K562 (cell line): ENCODE results near the gene LY6G6D. TPM values are rescaled to one million over a fixed set of nuclear protein-coding genes. Genes with fewer than 3 reads are reported as not detected.

Experiments used
- ATAC-seq: fragments of 200-7000 bp; cut with Tn5 transposase; 3 replicates; pipeline ENCODE4 v1.9.1; 2020; ENCODE audit warnings: moderate library complexity
- BruUV-seq: library from RNA; stranded (reverse); fragments of 400-500 nt; replicated peaks from 2 replicates; lab custom pipeline; 2021; lab: Mats Ljungman, UMichigan
- CTCF ChIA-PET: fragments of 300-600 bp; formaldehyde crosslinking; extraction: SDS; loops from one replicate; lab custom pipeline; 2021; ENCODE audit warnings: low intra/inter-chr PET ratio; lab: Yijun Ruan, JAX
- POLR2A ChIA-PET: fragments of 300-600, 350-650 bp; sonication (Branson Sonifier 250); formaldehyde crosslinking; extraction: SDS; loops from one replicate; lab custom pipeline; 2021; ENCODE audit warnings: antibody characterized with exemption, inconsistent platforms; lab: Yijun Ruan, JAX
- DNase-seq, 4 experiments: peaks; one replicate each; pipeline versions ENCODE4 v3.0.0 to v3.0.0-alpha.2; 2011 to 2018; ENCODE audit warnings: low spot score in 3 of 4, mixed read lengths in 3 of 4; ENCODE audit errors: extremely low read depth in 1 of 4
- FAIRE-seq: peaks from 2 replicates; lab custom pipeline; 2011; peaks lifted over from hg19 to GRCh38; lab: Jason Lieb, UNC
- H2AFZ ChIP-seq: 2 replicates; pipeline ENCODE4 v1.6.0; 2011; ENCODE audit warnings: low read depth, low read length, control low read depth, inconsistent platforms
- H3K27ac ChIP-seq: fragments of 200-600 bp; 3 replicates; pipeline ENCODE4 v1.8.0; 2011; ENCODE audit warnings: low read depth, mild to moderate bottlenecking, control low read depth, inconsistent platforms, low read length, moderate library complexity, mixed read lengths; ENCODE audit errors: extremely low read depth
- H3K27me3 ChIP-seq, 2 experiments: fragments of 300-600 bp in 1 of 2; 2 replicates in 1 of 2; 3 replicates in 1 of 2; pipeline versions ENCODE4 v1.6.0 to v1.8.0; 2011; ENCODE audit warnings: inconsistent platforms in 2 of 2, low read length in 2 of 2, mild to moderate bottlenecking in 1 of 2, mixed read lengths in 1 of 2, moderate library complexity in 1 of 2; ENCODE audit not compliant: control insufficient read depth in 2 of 2, insufficient read depth in 2 of 2
- H3K36me3 ChIP-seq: fragments of 300-600 bp; 3 replicates; pipeline ENCODE4 v1.8.0; 2011; ENCODE audit warnings: mild to moderate bottlenecking, low read length, inconsistent platforms; ENCODE audit not compliant: control insufficient read depth, insufficient read depth
- H3K4me1 ChIP-seq, 2 experiments: fragments of 200-600 bp in 1 of 2; replicated peaks in 1 of 2; 2 replicates in 1 of 2; 3 replicates in 1 of 2; pipeline versions ENCODE4 v1.5.1 to v1.8.0; 2011; ENCODE audit warnings: inconsistent platforms in 2 of 2, low read length in 2 of 2, mild to moderate bottlenecking in 1 of 2, mixed read lengths in 1 of 2, moderate library complexity in 1 of 2; ENCODE audit not compliant: control insufficient read depth in 2 of 2, insufficient read depth in 2 of 2
- H3K4me2 ChIP-seq: 2 replicates; pipeline ENCODE4 v1.6.1; 2011; ENCODE audit warnings: low read length, control low read depth, inconsistent platforms, mixed read lengths; ENCODE audit not compliant: insufficient read depth
- H3K4me3 ChIP-seq: fragments of 200-600 bp; sonication (generic), shearing (Covaris generic); 2 replicates; pipeline ENCODE4 v1.5.1; 2016; ENCODE audit warnings: control low read depth, inconsistent platforms
- H3K79me2 ChIP-seq: fragments of 200-600 bp; 3 replicates; pipeline ENCODE4 v1.8.0; 2011; ENCODE audit warnings: low read length, inconsistent platforms; ENCODE audit not compliant: control insufficient read depth, insufficient read depth
- H3K9ac ChIP-seq, 2 experiments: 2 replicates each; pipeline versions ENCODE4 v1.6.0 to v1.6.1; 2011; ENCODE audit warnings: low read depth in 2 of 2, low read length in 2 of 2, control low read depth in 1 of 2, inconsistent platforms in 1 of 2, mild to moderate bottlenecking in 1 of 2, mixed read lengths in 1 of 2; ENCODE audit not compliant: insufficient read depth in 1 of 2
- H3K9me1 ChIP-seq: one replicate; pipeline ENCODE4 v1.6.0; 2011; ENCODE audit warnings: inconsistent platforms, mild to moderate bottlenecking, low read length, moderate library complexity; ENCODE audit not compliant: control insufficient read depth, insufficient read depth
- H3K9me3 ChIP-seq: replicated peaks from 2 replicates; pipeline ENCODE4 v1.5.1; 2011; ENCODE audit warnings: low read depth, low read length, inconsistent platforms; ENCODE audit not compliant: control insufficient read depth, insufficient read depth
- H4K20me1 ChIP-seq: replicated peaks from 2 replicates; pipeline ENCODE4 v1.6.1; 2011; ENCODE audit warnings: low read length, inconsistent platforms, mixed read lengths; ENCODE audit not compliant: control insufficient read depth, insufficient read depth
- POLR2AphosphoS2 ChIP-seq: IDR thresholded peaks from 2 replicates; pipeline ENCODE4 v1.6.1; 2012; ENCODE audit warnings: low read length, improper control_type of control experiment
- TRIM28 ChIP-seq: fragments of 450-650 bp; IDR thresholded peaks from 2 replicates; pipeline ENCODE4 v1.6.1; 2017
- ZNF217 ChIP-seq: sonication (generic); formaldehyde crosslinking; IDR thresholded peaks from 2 replicates; pipeline ENCODE4 v1.8.0; 2022; ENCODE audit warnings: mild to moderate bottlenecking, missing genetic modification reagents
- ZNF239 ChIP-seq: fragments of 250-450 bp; sonication (Bioruptor Pico); IDR thresholded peaks from 2 replicates; pipeline ENCODE4 v1.4.0; 2020; ENCODE audit warnings: mild to moderate bottlenecking
- ZNF282 ChIP-seq: sonication (generic); formaldehyde crosslinking; IDR thresholded peaks from 2 replicates; pipeline ENCODE4 v1.8.1; 2023; ENCODE audit warnings: missing genetic modification reagents
- ZNF551 ChIP-seq: fragments of 250-450 bp; sonication (Bioruptor Pico); IDR thresholded peaks from 2 replicates; pipeline ENCODE4 v1.5.0; 2021; ENCODE audit warnings: mild to moderate bottlenecking, moderate library complexity
- ZNF584 ChIP-seq: fragments of 200-800 bp; sonication (Bioruptor generic); IDR thresholded peaks from 2 replicates; pipeline ENCODE4 v1.6.1; 2016; ENCODE audit warnings: low read depth, mild to moderate bottlenecking, missing genetic modification characterization, missing compliant biosample characterization
- WGBS: fragments of 100-300 bp; shearing (Covaris generic); methylation state at CpG from one replicate; pipeline ENCODE4 v1.1.6; 2016; ENCODE audit warnings: low coverage, mixed read lengths; ENCODE audit not compliant: insufficient coverage; ENCODE audit errors: missing lambda C conversion rate; 5-methylcytosine and 5-hydroxymethylcytosine counted together
- in situ Hi-C: fragments of 300-500 bp; cut with MboI; formaldehyde crosslinking; loops from 4 replicates; pipeline ENCODE4 v1.15.0; 2018; ENCODE audit warnings: inconsistent platforms, mixed read lengths
- intact Hi-C: fragments of 100-400 bp; cut with micrococcal nuclease; formaldehyde crosslinking; loops from 2 replicates; pipeline ENCODE4 v1.14.2; 2022
- polyA plus RNA-seq, 8 experiments: library from polyadenylated mRNA; depleted of rRNA in 4 of 8; stranded (reverse) in 5 of 8; unstranded in 3 of 8; fragments of >200 nt; fragmentation: Nextera tagmentation in 2 of 8; fragmentation: Illumina TruSeq in 1 of 8; extraction: Ambion mirVana in 2 of 8; extraction: Trizol in 1 of 8; gene quantifications; 2 replicates each; pipeline versions ENCODE4 v1.2.1 to v1.2.3, GENCODE V29; 2011 to 2014; ENCODE audit warnings: inconsistent platforms in 1 of 8, missing spikeins in 1 of 8
- total RNA-seq, 7 experiments: library from RNA; depleted of rRNA in 6 of 7; stranded (reverse); fragments of >200 nt in 6 of 7; fragmentation: Illumina TruSeq in 2 of 7; extraction: Trizol in 2 of 7; gene quantifications; 2 replicates each; pipeline versions ENCODE4 v1.2.1 to v1.2.3, GENCODE V29; 2011 to 2021; ENCODE audit warnings: low replicate concordance in 1 of 7
- TF ChIP-seq, protein P1 (sequence below), 3 experiments: IDR thresholded peaks in 2 of 3; conservative IDR thresholded peaks in 1 of 3; 2 replicates each; pipeline ENCODE4 v1.5.1; 2011 to 2012; ENCODE audit warnings: low read length in 3 of 3, mild to moderate bottlenecking in 3 of 3, control low read depth in 2 of 3, improper control_type of control experiment in 1 of 3, inconsistent platforms in 1 of 3, low read depth in 1 of 3, mixed read lengths in 1 of 3, moderate library complexity in 1 of 3; ENCODE audit not compliant: insufficient read depth in 2 of 3

Gene LY6G6D
- total and polyA plus RNA-seq, 9 of the 15 experiments (the other 6 are each of a cell fraction or from before 2014, with no cell fraction given) = 0.30 to 0.38 TPM; not detected in 7

DNA sequence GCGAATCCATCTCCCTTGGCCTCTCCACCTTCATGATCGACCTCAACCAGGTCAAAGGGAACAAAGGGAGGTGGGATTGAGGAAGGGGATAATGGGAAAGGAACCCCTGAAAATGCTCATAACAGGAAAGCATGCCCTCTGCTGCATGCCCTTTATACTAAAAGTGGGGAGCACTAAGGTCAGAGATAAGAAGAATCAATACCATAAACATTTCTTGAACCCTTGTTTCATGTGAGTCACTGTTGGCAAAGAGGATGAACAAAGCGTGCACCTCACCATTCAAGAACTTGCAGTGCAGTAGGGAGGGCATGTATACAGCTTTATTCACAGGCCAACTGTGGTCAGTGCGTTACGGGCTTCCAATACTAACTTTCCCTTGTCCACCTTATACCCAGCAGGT lies 45.6 kb downstream of the LY6G6D start:
- TF ChIP-seq POLR2AphosphoS2 (peak; percentile 57; the same call in 1 of the 2 replicates), TRIM28 (no peak), ZNF584 (CRISPR knock-in tag) (no peak), ZNF239 (CRISPR knock-in tag) (no peak), ZNF551 (CRISPR knock-in tag) (no peak), ZNF282 (CRISPR knock-in tag) (0 out of 2 replicates have a peak, but pooled peaks have one; percentile 55), ZNF217 (no peak)
- TF ChIP-seq, protein P1, sequence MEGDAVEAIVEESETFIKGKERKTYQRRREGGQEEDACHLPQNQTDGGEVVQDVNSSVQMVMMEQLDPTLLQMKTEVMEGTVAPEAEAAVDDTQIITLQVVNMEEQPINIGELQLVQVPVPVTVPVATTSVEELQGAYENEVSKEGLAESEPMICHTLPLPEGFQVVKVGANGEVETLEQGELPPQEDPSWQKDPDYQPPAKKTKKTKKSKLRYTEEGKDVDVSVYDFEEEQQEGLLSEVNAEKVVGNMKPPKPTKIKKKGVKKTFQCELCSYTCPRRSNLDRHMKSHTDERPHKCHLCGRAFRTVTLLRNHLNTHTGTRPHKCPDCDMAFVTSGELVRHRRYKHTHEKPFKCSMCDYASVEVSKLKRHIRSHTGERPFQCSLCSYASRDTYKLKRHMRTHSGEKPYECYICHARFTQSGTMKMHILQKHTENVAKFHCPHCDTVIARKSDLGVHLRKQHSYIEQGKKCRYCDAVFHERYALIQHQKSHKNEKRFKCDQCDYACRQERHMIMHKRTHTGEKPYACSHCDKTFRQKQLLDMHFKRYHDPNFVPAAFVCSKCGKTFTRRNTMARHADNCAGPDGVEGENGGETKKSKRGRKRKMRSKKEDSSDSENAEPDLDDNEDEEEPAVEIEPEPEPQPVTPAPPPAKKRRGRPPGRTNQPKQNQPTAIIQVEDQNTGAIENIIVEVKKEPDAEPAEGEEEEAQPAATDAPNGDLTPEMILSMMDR (IDR thresholded peaks at IDR 0.05 in 2 of 3, conservative IDR thresholded peaks at IDR 0.05 in 1 of 3; ENCODE audit: insufficient read depth in 2 of 3, low read depth in 1 of 3, low read length in 3 of 3) = peak in 1 of 3 experiments; percentile 9; a peak in 1 of 6 replicates
- DNase-seq = no peak
- H3K4me1 ChIP-seq = peaks cover 0 to 12% of the 10 kb centered on the region in 2 experiments; a peak in 3 of 5 replicates
- no peak overlapping the region for H3K27ac ChIP-seq
- FAIRE-seq = no peak
- ATAC-seq = no peak
- H3K4me3 ChIP-seq = no peak overlapping the region
- H4K20me1 ChIP-seq = no peaks in the 10 kb centered on the region
- BruUV-seq = no TSS peak
- WGBS = 72% methylated on average over 5 of the region's 5 CpGs
- no peaks in the 10 kb centered on the region for H3K79me2 ChIP-seq
- in situ Hi-C loops (no loop called here), intact Hi-C loops (no loop called here)
- no peak overlapping the region for H2AFZ ChIP-seq
- H3K9me3 ChIP-seq = no peaks in the 10 kb centered on the region
- H3K4me2 ChIP-seq = no peak overlapping the region
- ChIA-PET POLR2A (interaction anchor here (1.0 to 6.6 kb wide), 9 partner anchors 8 to 67 kb away, joined by 3 to 85 read pairs (median 7); partner anchors contain the start of genes CLIC1, HSPA1B, MSH5 and VWA7), CTCF (interaction anchor here (1.0 kb wide), 1 partner anchor 31 kb away, joined by 3 read pairs; no protein-coding TSS in a partner anchor)
- H3K9me1 ChIP-seq = no peaks in the 10 kb centered on the region
- H3K36me3 ChIP-seq = peaks cover 63% of the 10 kb centered on the region
- peak overlapping the region in 1 of 2 experiments; percentile 33; a peak in 2 of 4 replicates for H3K9ac ChIP-seq
- no peaks in the 10 kb centered on the region for H3K27me3 ChIP-seq
